Uterus (tissue), 2 donors: Measurements from ENCODE around the gene LCA5.

Experiments used
- POLR2A ChIP-seq, 2 donors: fragments of 450-650 bp; IDR thresholded peaks; one replicate each; pipeline ENCODE4 v1.6.1; 2016; ENCODE audit warnings: antibody characterized with exemption in 2 of 2, mild to moderate bottlenecking in 1 of 2, moderate library complexity in 1 of 2
- TF ChIP-seq, protein P1 (sequence below), 4 experiments: fragments of 200-600 bp in 2 of 4; fragments of 450-650 bp in 2 of 4; sonication (generic) in 2 of 4; IDR thresholded peaks; one replicate each; pipeline ENCODE4 v1.5.1; 2016 to 2019; ENCODE audit warnings: antibody characterized with exemption in 4 of 4, mild to moderate bottlenecking in 2 of 4, moderate library complexity in 1 of 4

- TF ChIP-seq, protein P1, sequence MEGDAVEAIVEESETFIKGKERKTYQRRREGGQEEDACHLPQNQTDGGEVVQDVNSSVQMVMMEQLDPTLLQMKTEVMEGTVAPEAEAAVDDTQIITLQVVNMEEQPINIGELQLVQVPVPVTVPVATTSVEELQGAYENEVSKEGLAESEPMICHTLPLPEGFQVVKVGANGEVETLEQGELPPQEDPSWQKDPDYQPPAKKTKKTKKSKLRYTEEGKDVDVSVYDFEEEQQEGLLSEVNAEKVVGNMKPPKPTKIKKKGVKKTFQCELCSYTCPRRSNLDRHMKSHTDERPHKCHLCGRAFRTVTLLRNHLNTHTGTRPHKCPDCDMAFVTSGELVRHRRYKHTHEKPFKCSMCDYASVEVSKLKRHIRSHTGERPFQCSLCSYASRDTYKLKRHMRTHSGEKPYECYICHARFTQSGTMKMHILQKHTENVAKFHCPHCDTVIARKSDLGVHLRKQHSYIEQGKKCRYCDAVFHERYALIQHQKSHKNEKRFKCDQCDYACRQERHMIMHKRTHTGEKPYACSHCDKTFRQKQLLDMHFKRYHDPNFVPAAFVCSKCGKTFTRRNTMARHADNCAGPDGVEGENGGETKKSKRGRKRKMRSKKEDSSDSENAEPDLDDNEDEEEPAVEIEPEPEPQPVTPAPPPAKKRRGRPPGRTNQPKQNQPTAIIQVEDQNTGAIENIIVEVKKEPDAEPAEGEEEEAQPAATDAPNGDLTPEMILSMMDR (IDR thresholded peaks at IDR 0.05): no peak
- TF ChIP-seq POLR2A (IDR thresholded peaks at IDR 0.05): no peak
These were observed 101.0 kb downstream of the LCA5 start for GRCh38 chr6:79436241-79436640.
